HEK293 (cell line): ENCODE measurements around the gene TMEM183A.

Experiments used
- CTCF ChIA-PET: fragments of 350-600 bp; formaldehyde crosslinking; extraction: SDS; loops from one replicate; lab custom pipeline; 2021; ENCODE audit warnings: antibody characterized with exemption; lab: Yijun Ruan, JAX
- POLR2A ChIA-PET: fragments of 300-600 bp; formaldehyde crosslinking; extraction: SDS; loops from one replicate; lab custom pipeline; 2020; ENCODE audit warnings: antibody characterized with exemption, inconsistent platforms; lab: Yijun Ruan, JAX
- H3K27ac ChIP-seq: fragments of 200-500 bp; sonication (Bioruptor generic); 2 replicates; pipeline ENCODE4 v1.5.1; 2014; ENCODE audit warnings: low read depth, low read length, control low read depth, inconsistent platforms; ENCODE audit errors: extremely low read depth
- H3K36me3 ChIP-seq, 2 experiments: fragments of 200-500 bp in 1 of 2; sonication (Bioruptor generic) in 1 of 2; 1 replicate in 1 of 2; 2 replicates in 1 of 2; pipeline ENCODE4 v1.5.1; 2014 to 2017; ENCODE audit warnings: inconsistent platforms in 2 of 2, low read length in 2 of 2; ENCODE audit not compliant: control insufficient read depth in 2 of 2, insufficient read depth in 1 of 2
- H3K4me1 ChIP-seq: fragments of 200-500 bp; sonication (Bioruptor generic); 2 replicates; pipeline ENCODE4 v1.5.1; 2014; ENCODE audit warnings: mild to moderate bottlenecking, low read length, inconsistent platforms; ENCODE audit not compliant: control insufficient read depth, insufficient read depth
- H3K4me3 ChIP-seq: 2 replicates; pipeline ENCODE4 v1.5.1; 2011; ENCODE audit warnings: low read depth, mild to moderate bottlenecking, control low read depth, low read length, moderate library complexity
- H3K9me3 ChIP-seq: fragments of 200-500 bp; sonication (Bioruptor generic); 2 replicates; pipeline ENCODE4 v1.5.1; 2014; ENCODE audit warnings: low read depth, low read length, inconsistent platforms; ENCODE audit not compliant: control insufficient read depth, insufficient read depth
- FEZF1 ChIP-seq: fragments of 450-650 bp; formaldehyde crosslinking; IDR thresholded peaks from 2 replicates; pipeline ENCODE4 v1.5.1; 2016; ENCODE audit warnings: missing biosample characterization, missing genetic modification characterization
- GLI2 ChIP-seq: fragments of 450-650 bp; formaldehyde crosslinking; IDR thresholded peaks from 2 replicates; pipeline ENCODE4; 2017; ENCODE audit warnings: missing biosample characterization, missing genetic modification characterization, low read depth, borderline replicate concordance
- KLF7 ChIP-seq: fragments of 450-650 bp; formaldehyde crosslinking; IDR thresholded peaks from 2 replicates; pipeline ENCODE4 v1.5.1; 2016; ENCODE audit warnings: missing biosample characterization, missing genetic modification characterization, borderline replicate concordance
- KLF9 ChIP-seq: fragments of 450-650 bp; formaldehyde crosslinking; IDR thresholded peaks from 2 replicates; pipeline ENCODE4 v1.5.1; 2016; ENCODE audit warnings: missing biosample characterization, missing genetic modification characterization, low read depth
- PRDM1 ChIP-seq: fragments of 450-650 bp; formaldehyde crosslinking; IDR thresholded peaks from 2 replicates; pipeline ENCODE4; 2016; ENCODE audit warnings: missing biosample characterization, missing genetic modification characterization
- SP3 ChIP-seq: fragments of 450-650 bp; formaldehyde crosslinking; IDR thresholded peaks from 2 replicates; pipeline ENCODE4 v1.5.1; 2016; ENCODE audit warnings: missing biosample characterization, missing genetic modification characterization
- SP7 ChIP-seq: fragments of 450-650 bp; formaldehyde crosslinking; IDR thresholded peaks from 2 replicates; pipeline ENCODE4 v1.5.1; 2016; ENCODE audit warnings: missing biosample characterization, missing genetic modification characterization
- ZBTB20 ChIP-seq: fragments of 450-650 bp; formaldehyde crosslinking; IDR thresholded peaks from 2 replicates; pipeline ENCODE4 v1.5.1; 2016; ENCODE audit warnings: missing biosample characterization, missing genetic modification characterization
- ZFHX2 ChIP-seq: fragments of 450-650 bp; formaldehyde crosslinking; conservative IDR thresholded peaks from 2 replicates; pipeline ENCODE4 v1.5.1; 2016; ENCODE audit warnings: missing biosample characterization, missing genetic modification characterization
- ZNF114 ChIP-seq: fragments of 450-650 bp; formaldehyde crosslinking; IDR thresholded peaks from 2 replicates; pipeline ENCODE4 v1.5.0; 2017; ENCODE audit warnings: missing biosample characterization, missing genetic modification characterization
- ZNF146 ChIP-seq: fragments of 450-650 bp; formaldehyde crosslinking; IDR thresholded peaks from 2 replicates; pipeline ENCODE4 v1.5.1; 2016; ENCODE audit warnings: missing biosample characterization, missing genetic modification characterization
- ZNF214 ChIP-seq: fragments of 450-650 bp; formaldehyde crosslinking; IDR thresholded peaks from 2 replicates; pipeline ENCODE4 v1.5.1; 2017; ENCODE audit warnings: missing biosample characterization, mild to moderate bottlenecking, missing genetic modification characterization, borderline replicate concordance
- ZNF223 ChIP-seq: fragments of 450-650 bp; formaldehyde crosslinking; IDR thresholded peaks from 2 replicates; pipeline ENCODE4 v1.5.1; 2016; ENCODE audit warnings: missing biosample characterization, missing genetic modification characterization
- ZNF23 ChIP-seq: fragments of 450-650 bp; formaldehyde crosslinking; IDR thresholded peaks from 2 replicates; pipeline ENCODE4 v1.5.1; 2016; ENCODE audit warnings: missing biosample characterization, missing genetic modification characterization, borderline replicate concordance
- ZNF37A ChIP-seq: fragments of 450-650 bp; IDR thresholded peaks from 2 replicates; pipeline ENCODE4 v1.5.1; 2018; ENCODE audit warnings: missing biosample characterization, missing genetic modification characterization
- ZNF48 ChIP-seq: fragments of 450-650 bp; formaldehyde crosslinking; IDR thresholded peaks from 2 replicates; pipeline ENCODE4 v1.5.1; 2016; ENCODE audit warnings: missing biosample characterization, missing genetic modification characterization
- ZNF510 ChIP-seq: fragments of 450-650 bp; formaldehyde crosslinking; IDR thresholded peaks from 2 replicates; pipeline ENCODE4 v1.5.1; 2018; ENCODE audit warnings: mild to moderate bottlenecking, missing genetic modification characterization, missing biosample characterization; ENCODE audit not compliant: insufficient replicate concordance
- ZNF514 ChIP-seq: fragments of 450-650 bp; formaldehyde crosslinking; IDR thresholded peaks from 2 replicates; pipeline ENCODE4 v1.5.1; 2016; ENCODE audit warnings: missing biosample characterization, missing genetic modification characterization
- ZNF529 ChIP-seq: fragments of 450-650 bp; formaldehyde crosslinking; IDR thresholded peaks from 2 replicates; pipeline ENCODE4 v1.5.1; 2017; ENCODE audit warnings: missing genetic modification characterization, missing biosample characterization; ENCODE audit not compliant: insufficient replicate concordance
- ZNF561 ChIP-seq: fragments of 450-650 bp; IDR thresholded peaks from 2 replicates; pipeline ENCODE4 v1.5.1; 2018; ENCODE audit warnings: missing biosample characterization, missing genetic modification characterization, borderline replicate concordance
- ZNF600 ChIP-seq: fragments of 450-650 bp; formaldehyde crosslinking; IDR thresholded peaks from 2 replicates; pipeline ENCODE4 v1.5.1; 2016; ENCODE audit warnings: missing biosample characterization, missing genetic modification characterization
- ZSCAN16 ChIP-seq: fragments of 450-650 bp; formaldehyde crosslinking; IDR thresholded peaks from 2 replicates; pipeline ENCODE4 v1.5.1; 2016; ENCODE audit warnings: missing biosample characterization, missing genetic modification characterization
- TF ChIP-seq, protein P1 (sequence below): fragments of 450-650 bp; formaldehyde crosslinking; IDR thresholded peaks from 2 replicates; pipeline ENCODE4 v1.5.1; 2016; ENCODE audit warnings: missing biosample characterization, missing genetic modification characterization
- TF ChIP-seq, protein P2 (sequence below): fragments of 450-650 bp; formaldehyde crosslinking; IDR thresholded peaks from 2 replicates; pipeline ENCODE4 v1.5.1; 2016; ENCODE audit warnings: missing biosample characterization, missing genetic modification characterization
- TF ChIP-seq, protein P3 (sequence below): fragments of 450-650 bp; formaldehyde crosslinking; IDR thresholded peaks from 2 replicates; pipeline ENCODE4 v1.5.1; 2016; ENCODE audit warnings: missing biosample characterization, missing genetic modification characterization

Gene TMEM183A

DNA sequence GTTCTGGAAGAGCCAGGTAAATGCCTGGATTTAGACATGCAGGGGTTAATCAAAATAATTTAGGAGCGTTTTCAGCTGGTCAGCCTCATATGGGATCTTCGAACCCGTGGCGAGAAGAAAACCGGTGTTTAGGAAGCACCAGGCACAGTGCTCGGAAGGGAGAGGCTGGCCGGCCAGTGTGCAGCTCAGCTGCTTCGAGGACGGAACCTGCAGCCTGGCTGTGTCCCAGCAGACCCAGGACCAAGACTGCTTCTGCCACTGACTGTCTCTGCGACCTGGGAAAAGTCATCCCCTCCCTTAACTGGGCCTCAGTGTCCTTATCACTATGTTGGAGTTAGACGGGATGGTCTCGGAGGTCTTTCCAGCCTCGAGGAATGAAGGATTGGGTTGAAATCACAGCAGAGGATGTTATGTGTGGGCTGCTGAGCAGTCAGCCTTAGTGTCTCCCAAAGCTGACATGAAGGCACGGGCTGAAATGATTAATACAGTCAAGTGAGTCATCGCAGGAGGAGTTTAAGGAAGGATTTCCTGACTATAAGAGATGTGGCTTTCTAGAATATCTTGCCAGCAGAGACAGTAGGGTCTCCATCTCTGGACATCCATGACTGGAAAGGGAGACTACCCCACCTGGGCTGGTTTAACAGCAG, 39.9 kb downstream of the TMEM183A start:
- Histone ChIP-seq H3K9me3 (no peaks in the 10 kb centered on the region), H3K4me3 (no peak overlapping the region), H3K27ac (no peak overlapping the region), H3K4me1 (0 out of 2 replicates have a peak, but pooled peaks cover 5% of the 10 kb centered on the region), H3K36me3 (no peaks in the 10 kb centered on the region)
- ChIA-PET CTCF (interaction anchor here (0.6 to 23.3 kb wide), 9 partner anchors 6 to 303 kb away, joined by 3 to 526 read pairs (median 4); no protein-coding TSS in a partner anchor), POLR2A (no interaction called here)
- TF ChIP-seq ZNF514 (tag by site-specific recombination) (no peak), SP3 (tag by site-specific recombination) (no peak), PRDM1 (no peak), GLI2 (tag by site-specific recombination) (no peak), ZNF23 (tag by site-specific recombination) (no peak), ZBTB20 (tag by site-specific recombination) (no peak), SP7 (tag by site-specific recombination) (0 out of 2 replicates have a peak, but pooled peaks have one; percentile 11), ZNF48 (tag by site-specific recombination) (no peak), ZNF510 (tag by site-specific recombination) (no peak), ZNF223 (tag by site-specific recombination) (no peak), ZFHX2 (tag by site-specific recombination) (peak; percentile 30), KLF7 (tag by site-specific recombination) (no peak), FEZF1 (tag by site-specific recombination) (no peak), ZSCAN16 (tag by site-specific recombination) (no peak), ZNF529 (tag by site-specific recombination) (no peak), ZNF561 (tag by site-specific recombination) (no peak), ZNF214 (no peak), ZNF37A (tag by site-specific recombination) (no peak), ZNF146 (tag by site-specific recombination) (no peak), ZNF114 (tag by site-specific recombination) (no peak), ZNF600 (peak; percentile 76; the same call in 1 of the 2 replicates)
- TF ChIP-seq, protein P1, sequence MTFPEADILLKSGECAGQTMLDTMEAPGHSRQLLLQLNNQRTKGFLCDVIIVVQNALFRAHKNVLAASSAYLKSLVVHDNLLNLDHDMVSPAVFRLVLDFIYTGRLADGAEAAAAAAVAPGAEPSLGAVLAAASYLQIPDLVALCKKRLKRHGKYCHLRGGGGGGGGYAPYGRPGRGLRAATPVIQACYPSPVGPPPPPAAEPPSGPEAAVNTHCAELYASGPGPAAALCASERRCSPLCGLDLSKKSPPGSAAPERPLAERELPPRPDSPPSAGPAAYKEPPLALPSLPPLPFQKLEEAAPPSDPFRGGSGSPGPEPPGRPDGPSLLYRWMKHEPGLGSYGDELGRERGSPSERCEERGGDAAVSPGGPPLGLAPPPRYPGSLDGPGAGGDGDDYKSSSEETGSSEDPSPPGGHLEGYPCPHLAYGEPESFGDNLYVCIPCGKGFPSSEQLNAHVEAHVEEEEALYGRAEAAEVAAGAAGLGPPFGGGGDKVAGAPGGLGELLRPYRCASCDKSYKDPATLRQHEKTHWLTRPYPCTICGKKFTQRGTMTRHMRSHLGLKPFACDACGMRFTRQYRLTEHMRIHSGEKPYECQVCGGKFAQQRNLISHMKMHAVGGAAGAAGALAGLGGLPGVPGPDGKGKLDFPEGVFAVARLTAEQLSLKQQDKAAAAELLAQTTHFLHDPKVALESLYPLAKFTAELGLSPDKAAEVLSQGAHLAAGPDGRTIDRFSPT (tag by site-specific recombination): no peak
- TF ChIP-seq, protein P2, sequence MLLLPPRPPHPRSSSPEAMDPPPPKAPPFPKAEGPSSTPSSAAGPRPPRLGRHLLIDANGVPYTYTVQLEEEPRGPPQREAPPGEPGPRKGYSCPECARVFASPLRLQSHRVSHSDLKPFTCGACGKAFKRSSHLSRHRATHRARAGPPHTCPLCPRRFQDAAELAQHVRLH: no peak

DNA sequence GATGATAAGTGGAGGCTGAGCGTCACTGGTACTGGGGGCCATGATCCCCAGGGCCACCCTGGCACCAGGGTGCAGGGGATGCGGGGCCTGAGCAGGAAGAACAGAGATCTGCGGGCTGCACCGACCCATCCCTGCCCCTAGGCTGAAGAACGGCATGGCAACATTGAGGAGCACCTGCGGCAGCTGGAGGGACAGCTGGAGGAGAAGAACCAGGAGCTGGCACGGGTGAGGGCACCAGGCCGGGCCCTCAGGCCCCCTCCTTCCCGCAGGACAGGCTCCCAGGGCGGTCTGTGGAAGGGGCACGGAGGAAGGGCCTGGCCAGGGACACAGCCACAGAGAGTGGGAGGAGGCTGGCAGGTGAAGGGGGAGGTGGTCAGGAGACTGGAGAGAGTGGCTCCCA, 40.9 kb downstream of the TMEM183A start:
- no peak for TF ChIP-seq KLF9
- TF ChIP-seq, protein P3, sequence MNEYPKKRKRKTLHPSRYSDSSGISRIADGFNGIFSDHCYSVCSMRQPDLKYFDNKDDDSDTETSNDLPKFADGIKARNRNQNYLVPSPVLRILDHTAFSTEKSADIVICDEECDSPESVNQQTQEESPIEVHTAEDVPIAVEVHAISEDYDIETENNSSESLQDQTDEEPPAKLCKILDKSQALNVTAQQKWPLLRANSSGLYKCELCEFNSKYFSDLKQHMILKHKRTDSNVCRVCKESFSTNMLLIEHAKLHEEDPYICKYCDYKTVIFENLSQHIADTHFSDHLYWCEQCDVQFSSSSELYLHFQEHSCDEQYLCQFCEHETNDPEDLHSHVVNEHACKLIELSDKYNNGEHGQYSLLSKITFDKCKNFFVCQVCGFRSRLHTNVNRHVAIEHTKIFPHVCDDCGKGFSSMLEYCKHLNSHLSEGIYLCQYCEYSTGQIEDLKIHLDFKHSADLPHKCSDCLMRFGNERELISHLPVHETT (tag by site-specific recombination): no peak
- Histone ChIP-seq H3K36me3 (no peaks in the 10 kb centered on the region), H3K27ac (no peak overlapping the region), H3K4me3 (no peak overlapping the region), H3K4me1 (0 out of 2 replicates have a peak, but pooled peaks cover 5% of the 10 kb centered on the region), H3K9me3 (no peaks in the 10 kb centered on the region)
- CTCF ChIA-PET: interaction anchor here (0.6 to 12.9 kb wide), 2 partner anchors 7 to 150 kb away, joined by 4 to 169 read pairs; no protein-coding TSS in a partner anchor
- POLR2A ChIA-PET: no interaction called here
